SK-N-SH treated with all-trans-retinoic acid at 6 μM for 48 hours (cell line): ENCODE results near the gene TAGLN2.

ENCODE experiments used
- ARNTL ChIP-seq: fragments of 450-650 bp; formaldehyde crosslinking; IDR thresholded peaks from 2 replicates; pipeline ENCODE4 v1.5.0; 2020; ENCODE audit warnings: low read depth, mild to moderate bottlenecking, moderate library complexity, borderline replicate concordance
- PATZ1 ChIP-seq: fragments of 250-450 bp; sonication (Bioruptor Pico); IDR thresholded peaks from 2 replicates; pipeline ENCODE4 v1.8.0; 2020; ENCODE audit warnings: mild to moderate bottlenecking, moderate library complexity, borderline replicate concordance
- TOX ChIP-seq: fragments of 250-450 bp; sonication (Bioruptor Pico); IDR thresholded peaks from 2 replicates; pipeline ENCODE4 v1.8.0; 2021; ENCODE audit warnings: mild to moderate bottlenecking, moderate library complexity, borderline replicate concordance
- ZFP30 ChIP-seq: fragments of 450-650 bp; formaldehyde crosslinking; IDR thresholded peaks from 2 replicates; pipeline ENCODE4 v1.5.0; 2022; ENCODE audit warnings: mild to moderate bottlenecking, moderate library complexity

GRCh38 chr1:159906960-159907359, 18.3 kb downstream of the TAGLN2 start:
- TF ChIP-seq ARNTL (CRISPR knock-in tag), result no peak
- no peak for TF ChIP-seq TOX (CRISPR knock-in tag)
- no peak for TF ChIP-seq ZFP30 (CRISPR knock-in tag)
- TF ChIP-seq PATZ1 (CRISPR knock-in tag), result no peak
